Renal pelvis (tissue), 4 donors: Measurements from ENCODE around the gene CKLF. TPM values are rescaled to one million over a fixed set of nuclear protein-coding genes. Genes with fewer than 3 reads are reported as not detected.
"Not testable (repeated sequence)": the region's sequence is repeated elsewhere in the genome, so short reads cannot be mapped to it uniquely, and the experiment has no call there.

Source experiments
- DNase-seq: peaks from one replicate; pipeline ENCODE4 v3.0.0-alpha.2; 2013
- polyA plus RNA-seq, 3 donors: library from polyadenylated mRNA; unstranded; fragments of 120-200 nt; gene quantifications; one replicate each; pipeline ENCODE4 v1.2.1, GENCODE V29; 2013; ENCODE audit not compliant: insufficient read length in 3 of 3

CKLF gene
- polyA plus RNA-seq, 3 donors = 30.4 to 38.8 (median 36.7) TPM

DNA sequence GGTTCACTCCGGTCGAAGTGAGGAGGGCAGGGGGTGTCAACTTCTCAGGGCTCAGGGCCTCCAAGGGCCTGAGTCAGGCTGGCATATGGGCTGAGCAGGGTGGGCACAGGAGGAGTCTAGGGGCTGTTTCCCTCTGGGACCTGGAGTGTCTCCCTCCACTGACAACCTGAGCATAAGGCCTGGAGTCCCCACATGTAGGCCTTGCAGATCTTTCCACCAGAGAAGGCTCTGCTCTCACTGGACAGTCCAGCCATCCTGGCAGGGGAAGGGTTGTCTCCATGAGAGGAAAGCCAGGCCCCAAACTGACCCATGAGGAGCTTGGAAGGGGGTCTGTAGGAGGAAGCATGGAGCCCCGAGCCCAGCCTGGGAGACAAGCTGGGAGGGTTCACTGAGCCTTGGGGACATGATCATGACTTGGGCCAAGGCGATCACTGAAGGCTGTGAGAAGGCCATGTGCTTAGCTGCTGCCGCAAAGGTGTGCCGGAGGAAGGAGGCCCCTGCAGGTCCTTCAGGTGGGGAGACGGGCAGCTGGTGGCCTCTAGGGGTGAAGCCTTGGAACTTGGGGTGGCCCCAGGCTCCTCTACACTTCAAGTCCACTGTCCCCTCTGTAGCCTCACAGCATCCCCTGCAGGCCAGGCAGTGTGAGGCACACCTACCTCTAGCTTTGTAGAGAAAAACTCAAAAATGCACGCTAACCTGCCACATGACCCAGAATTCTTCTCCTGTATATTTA lies 36.8 kb downstream of the CKLF start:
- no peak for DNase-seq

DNA sequence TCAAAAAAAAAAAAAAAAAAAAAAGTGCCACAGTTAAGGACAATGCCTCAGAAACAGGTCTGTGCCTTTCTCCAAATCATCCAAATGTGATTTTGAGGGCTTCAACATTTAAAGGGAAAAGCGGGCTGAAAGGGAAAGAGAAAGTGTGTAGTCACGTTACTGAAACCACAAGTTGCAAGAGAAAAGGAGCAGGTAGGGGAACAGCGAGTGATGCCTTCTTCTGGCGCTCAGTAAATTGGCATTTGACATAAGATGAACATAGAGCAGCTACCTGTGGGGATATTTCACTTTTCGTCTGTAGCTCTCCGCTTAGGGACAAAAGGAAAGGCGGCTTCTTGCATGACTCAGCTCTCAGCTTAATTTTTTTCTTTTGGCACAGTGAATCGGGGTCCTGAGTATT lies 37.9 kb downstream of the CKLF start:
- no peak for DNase-seq

DNA sequence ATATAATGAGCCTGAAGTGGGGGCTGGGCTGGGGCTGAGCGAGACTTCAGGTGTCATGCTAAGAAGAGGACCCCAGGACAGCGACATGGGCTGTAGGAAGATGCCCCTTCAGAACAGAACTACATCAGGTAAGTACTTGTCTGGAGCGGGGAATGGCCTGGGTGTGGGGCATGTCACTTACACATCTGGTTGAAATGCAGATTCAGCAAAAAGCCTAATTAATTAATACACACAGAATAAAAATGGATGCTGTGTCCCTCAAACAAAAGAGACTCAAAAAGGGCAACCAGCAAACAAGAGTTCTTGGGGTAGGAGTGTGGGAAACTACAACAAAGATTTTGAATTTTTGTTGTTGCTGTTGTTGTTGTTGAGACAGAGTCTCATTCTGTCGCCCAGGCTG lies 38.6 kb downstream of the CKLF start:
- DNase-seq = no peak

DNA sequence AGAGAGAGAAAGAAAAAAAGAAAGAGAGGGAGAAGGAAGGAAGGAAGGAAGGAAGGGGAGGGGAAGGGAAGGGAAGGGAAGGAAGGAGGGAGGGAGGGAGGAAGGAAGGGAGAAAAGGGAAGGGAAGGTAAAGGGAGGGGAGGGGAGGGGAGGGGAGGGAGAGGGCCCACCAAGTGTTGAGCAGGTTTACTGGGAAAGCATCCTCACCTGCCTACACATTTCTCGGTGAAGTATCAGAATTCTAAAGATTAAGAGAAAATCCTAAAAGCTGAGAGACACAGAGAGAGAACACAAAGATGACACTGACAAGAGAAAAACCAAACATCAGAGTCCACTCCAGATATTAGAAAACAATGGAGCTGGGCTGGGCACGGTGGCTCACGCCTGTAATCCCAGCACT lies 39.9 kb downstream of the CKLF start:
- DNase-seq = no peak

DNA sequence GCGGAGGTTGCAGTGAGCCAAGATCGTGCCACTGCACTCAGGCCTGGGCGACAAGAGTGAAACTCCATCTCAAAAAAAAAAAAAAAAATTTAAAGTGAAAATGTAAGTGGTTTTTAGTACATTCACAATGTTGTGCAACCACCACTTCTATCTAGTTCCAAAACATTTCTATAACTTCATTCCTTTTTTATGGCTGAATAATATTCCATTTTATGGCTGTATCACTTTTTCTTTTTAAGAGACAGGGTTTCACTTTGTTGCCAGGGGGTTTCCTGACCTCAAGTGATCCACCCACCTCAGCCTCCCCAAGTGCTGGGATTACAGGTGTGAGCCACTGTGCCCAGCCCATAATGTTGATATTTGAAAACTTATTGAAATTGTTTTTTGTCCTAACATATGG lies 40.4 kb downstream of the CKLF start:
- no peak for DNase-seq

DNA sequence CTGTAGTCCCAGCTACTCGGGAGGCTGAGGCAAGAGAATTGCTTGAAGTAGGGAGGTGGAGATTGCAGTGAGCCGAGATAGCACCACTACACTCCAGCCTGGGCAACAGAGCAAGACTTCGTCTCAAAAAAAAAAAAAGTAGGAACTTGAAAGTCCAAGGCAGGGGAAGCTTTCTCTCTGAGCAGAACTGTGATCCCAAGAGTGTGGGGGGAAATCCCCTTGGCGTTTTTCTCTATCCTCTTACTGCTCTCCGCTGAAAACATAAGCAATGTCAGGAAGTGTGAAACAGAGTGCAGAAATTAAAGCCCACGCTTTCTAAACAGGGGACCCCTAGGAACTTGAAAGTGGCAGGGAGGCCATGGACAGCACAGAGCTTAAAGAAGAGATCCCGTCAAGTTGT lies 42.4 kb downstream of the CKLF start:
- DNase-seq = no peak

DNA sequence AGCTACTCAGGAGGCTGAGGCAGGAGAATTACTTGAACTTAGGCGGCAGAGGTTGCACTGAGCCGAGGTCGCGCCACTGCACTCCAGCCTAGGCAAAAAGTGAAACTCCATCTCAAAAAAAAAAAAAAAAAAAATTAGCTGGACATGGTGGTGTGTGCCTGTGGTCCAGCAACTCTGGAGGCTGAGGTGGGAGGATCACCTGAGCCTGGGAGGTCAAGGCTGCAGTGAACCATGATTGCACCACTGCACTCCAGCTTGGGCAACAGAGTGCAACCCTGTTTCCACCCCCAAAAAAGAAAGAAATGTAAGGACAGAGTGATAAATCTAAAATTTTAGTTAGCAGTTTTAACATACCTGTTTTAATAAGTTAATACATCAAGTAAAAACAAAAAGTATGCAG lies 44.2 kb downstream of the CKLF start:
- DNase-seq = not testable (repeated sequence)

DNA sequence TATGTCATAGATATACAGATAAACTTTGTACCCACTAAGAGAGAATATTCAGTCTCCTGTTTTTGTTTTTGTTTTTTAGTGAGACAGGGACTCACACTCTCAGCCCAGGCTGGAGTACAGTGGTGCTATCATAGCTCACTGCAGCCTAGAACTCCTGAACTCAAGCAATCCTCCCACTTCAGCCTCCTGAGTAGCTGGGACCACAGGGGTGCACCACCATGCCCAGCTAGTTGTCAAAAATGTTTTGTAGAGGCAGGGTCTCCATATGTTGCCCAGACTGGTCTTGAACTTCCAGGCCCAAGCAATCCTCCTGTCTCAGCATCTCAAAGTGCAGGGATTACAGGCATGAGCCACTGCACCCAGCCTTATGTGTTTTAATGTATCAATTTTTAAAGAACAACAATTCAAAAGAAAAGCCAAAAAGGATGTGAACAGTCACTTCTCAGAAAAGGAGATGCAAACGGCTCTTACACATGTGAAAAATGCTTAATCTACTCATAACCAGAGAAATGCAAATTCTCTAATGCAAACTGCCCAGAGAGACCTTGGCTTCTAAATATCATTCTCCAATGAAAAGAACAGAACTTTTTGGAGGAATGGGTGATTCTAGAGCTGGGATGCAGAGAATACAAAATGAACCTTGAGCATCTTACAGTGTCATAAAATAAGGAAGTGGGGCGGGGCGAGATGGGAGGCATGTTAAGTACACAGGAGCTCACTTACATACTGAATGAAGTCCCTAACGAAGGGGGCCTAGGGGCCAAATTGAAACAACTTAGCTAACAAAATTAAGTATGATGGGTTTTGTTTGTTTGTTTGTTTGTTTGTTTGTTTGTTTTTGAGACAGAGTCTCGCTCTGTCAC lies 44.8 kb downstream of the CKLF start:
- no peak for DNase-seq

DNA sequence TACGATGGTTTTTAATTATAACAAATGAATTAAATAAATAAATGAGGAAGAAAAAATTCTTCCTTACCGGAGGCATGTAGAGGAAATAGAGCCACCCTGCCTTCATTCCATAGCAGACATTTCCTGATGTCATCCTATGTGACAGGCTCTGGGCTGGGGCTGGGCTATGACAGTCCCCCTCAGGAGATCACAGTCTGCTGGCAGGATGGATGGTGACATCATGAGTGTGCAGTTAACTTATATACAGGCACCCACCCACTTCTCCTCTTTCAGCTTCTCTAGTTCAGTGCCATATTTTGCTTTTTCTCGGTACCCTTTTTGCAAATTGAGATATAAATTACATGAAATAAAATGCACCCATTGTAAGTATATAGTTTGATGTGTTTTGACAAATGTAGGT lies 45.7 kb downstream of the CKLF start:
- no peak for DNase-seq

DNA sequence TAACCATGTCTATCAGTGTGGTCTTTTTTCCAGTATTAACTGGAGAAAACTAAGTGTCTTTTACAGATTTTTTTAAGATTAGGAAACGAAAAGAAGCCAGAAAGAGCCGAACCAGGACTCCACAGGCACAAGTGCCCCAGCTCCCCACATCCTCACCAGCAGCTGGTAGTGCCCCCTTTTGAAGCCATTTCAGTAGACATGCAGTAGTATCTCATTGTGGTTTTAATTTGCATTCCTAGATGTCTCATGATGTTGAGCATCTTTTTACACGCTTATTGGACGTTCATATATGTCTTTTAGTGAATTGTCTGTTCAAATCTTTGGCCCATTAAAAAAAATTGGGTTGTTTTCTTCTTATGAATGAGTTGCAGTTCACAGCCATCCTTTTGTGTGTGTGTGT lies 47.4 kb downstream of the CKLF start:
- DNase-seq = no peak

DNA sequence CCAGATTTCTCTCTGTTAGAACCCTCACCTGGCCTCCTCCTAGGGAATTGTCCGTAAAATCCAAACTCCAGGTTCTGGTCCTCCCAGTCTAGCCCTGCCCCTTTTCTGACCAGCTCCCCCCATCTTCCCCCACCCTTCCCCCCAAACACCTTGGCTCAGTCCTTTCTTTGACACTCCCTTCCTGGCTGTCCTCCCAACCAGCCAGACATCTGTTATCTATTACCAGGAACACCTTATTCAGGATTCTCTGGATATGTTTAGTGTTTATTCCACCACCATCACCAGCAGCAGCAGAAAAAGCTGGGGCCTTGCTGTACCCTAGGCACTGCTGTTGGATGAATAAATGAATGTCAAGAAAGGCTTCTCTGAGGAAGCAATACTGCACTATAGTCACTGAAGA lies 48.1 kb downstream of the CKLF start:
- DNase-seq = no peak

DNA sequence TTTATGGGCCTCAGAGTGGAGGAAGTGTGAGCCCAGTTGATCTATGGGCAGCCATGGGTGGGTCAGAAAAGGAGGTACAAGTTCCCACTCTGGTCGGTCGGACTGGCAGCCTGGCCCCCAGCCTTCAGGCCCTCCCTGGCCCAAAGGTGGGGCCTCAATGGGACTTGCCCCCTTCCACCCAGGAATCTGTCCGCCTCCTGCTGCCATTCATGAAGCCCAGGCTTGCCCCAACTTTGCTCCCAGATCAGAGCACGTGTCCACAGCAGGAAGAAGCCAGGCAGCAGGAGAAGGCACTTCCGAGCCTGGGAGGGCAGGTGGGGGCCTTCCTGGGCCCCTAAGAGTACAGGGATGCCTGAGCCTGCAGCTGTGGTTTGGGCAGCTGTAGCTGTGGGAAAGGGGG lies 49.1 kb downstream of the CKLF start:
- no peak for DNase-seq

DNA sequence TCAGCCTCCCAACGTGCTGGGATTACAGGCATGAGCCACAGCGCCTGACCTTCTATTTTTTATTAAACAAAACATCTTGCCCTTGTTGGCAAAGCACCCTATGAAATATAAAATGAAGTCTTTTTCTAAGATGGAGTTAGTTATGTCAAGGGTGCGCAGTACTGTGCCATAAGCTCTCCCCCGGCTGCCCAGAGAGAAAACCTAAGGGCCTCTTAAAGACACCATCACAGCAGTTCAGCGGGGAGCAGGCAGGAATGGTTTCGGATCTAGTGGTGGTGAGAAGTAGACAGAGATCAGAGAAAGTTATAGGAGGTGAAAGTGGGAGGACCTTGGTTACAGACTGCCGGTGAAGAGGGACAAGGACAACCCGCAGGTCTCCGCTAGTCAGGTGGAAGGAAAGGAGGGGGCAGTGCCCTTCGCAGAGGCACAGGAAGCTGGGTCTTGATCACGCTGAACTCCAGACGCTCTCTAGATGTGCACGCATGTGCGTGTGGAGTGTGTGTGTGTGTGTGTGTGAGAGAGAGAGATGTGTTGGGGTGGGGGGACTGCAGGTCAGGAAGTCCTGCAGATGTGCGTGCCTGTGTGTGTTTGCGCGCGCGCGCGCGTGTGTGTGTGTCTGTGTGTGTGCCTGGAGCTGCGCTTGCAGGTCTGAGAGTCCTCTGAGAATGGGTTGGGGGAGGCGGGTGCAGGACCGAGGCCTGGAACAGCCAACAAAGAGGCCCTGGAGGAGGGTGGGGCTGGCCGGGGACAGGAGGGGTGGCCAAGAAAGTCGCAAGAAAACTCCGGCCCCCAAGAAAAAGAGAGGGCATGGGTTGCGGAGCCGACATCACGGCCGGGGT lies 51.4 kb downstream of the CKLF start:
- DNase-seq = peak; percentile 79

DNA sequence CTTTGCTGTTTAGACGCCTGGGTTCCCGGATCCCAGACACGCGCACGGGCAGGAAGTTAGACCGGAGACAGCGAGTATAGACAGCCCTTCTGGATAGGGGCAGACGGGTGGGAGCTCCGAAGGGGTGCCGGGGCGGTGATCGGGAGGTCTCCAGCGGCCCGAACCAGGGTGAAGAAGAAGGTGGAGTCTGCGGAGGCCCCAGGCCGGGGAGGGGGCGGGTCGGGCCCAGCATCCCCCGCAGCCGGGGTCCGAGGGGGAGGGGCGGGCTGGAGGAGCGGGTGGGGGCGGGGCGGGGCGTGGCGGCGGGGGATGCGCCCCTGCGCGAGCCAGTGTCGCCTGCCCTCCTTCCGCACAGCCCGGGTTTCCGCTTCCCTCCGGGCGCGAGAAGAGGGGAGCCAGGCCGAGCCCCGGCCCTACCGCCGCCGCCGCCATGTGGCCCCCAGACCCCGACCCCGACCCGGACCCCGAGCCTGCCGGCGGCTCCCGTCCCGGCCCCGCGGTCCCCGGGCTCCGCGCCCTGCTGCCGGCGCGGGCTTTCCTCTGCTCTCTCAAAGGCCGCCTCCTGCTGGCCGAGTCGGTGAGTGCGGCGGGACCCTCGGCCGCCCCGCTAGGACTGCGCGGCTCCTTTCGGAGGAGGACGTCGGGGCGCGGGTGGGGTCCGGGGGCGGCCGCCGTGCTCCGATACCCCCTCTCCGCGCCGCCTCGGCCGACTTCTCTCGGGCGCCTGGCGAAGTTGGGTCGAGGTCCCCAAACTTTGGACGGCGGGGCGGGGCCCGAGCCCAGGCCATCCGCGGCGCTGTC lies 52.2 kb downstream of the CKLF start, which contains the start of gene CMTM3:
Gene CMTM3 (plus strand): TSS at position 329 of the 801 bp plus-strand sequence. CDS start 102 bp downstream, at position 431.
- peak; percentile 72 for DNase-seq

DNA sequence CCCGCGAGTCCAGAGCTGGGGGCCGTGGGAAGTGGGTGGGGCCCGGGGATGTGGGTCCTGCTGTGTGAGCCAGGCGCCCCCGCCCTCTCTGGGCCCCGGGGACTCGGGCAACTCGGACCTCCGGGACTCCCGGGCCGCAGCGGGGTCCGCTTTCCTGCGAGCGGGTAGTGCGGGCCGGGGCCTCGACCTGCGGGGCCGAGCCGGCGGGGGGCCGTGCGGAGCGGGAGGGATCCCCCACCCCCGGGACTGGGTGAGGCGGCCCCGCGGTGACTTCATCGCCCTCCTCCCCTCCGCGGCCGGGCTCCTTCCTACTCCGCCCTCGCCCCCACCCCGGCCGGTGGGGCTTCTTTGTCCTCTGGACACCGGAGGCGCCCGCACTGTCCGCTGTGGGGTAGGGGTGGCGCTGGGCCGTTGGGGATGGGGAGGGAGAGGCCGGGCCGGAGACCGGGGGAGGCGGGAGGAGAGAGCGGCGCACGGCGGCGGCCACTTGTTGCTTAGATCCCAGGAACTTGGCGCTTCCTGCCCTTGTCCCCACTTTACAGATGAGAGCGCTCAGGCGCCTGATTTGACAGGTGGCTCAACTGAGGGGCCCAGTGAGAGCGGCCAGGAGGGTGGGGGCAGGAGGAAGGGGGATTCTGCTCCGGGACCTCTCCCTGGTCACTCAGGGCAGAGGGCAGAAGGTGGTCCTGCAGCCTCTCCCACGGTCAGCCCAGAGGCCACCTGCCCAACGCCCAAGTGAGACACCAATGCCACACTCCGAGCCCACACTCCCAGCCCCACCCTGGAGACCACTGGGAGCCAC lies 53.0 kb downstream of the CKLF start:
- DNase-seq = peak; percentile 47

DNA sequence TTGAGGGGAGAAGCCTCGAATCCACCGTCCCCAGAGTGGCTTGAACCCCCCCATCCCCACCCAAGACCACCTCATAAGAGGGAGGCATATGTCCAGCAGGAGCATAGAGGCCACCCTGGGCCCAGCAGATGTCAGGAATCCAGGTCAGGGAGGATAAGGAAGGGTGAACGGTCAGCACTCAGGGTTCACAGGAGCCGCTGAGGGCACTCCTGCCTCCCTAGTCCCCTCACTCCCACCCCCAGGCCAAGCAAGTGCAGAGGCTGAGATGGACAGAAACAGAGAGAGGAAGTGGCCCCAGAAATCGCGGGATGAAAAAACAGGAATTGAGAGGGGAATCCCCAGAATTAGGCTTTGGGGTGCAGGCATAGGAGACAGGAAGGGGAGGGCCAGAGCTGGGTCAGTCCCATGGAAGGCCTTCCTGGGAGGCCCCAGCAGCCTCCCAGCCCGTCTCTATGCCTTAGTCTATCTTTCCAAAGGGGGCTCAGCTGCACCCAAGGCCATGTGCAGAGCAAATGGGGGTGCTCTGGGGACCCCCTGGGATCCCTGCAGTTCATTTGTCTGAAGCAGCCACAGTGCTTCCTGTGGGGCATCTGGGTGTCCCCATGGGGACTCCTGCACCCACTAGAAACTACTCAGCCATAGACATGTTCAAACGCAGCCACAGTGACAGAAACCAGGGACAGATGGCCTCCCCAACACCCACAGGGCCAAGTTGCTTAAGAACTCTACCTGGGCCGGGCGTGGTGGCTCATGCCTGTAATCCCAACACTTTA lies 53.8 kb downstream of the CKLF start:
- DNase-seq = no peak

DNA sequence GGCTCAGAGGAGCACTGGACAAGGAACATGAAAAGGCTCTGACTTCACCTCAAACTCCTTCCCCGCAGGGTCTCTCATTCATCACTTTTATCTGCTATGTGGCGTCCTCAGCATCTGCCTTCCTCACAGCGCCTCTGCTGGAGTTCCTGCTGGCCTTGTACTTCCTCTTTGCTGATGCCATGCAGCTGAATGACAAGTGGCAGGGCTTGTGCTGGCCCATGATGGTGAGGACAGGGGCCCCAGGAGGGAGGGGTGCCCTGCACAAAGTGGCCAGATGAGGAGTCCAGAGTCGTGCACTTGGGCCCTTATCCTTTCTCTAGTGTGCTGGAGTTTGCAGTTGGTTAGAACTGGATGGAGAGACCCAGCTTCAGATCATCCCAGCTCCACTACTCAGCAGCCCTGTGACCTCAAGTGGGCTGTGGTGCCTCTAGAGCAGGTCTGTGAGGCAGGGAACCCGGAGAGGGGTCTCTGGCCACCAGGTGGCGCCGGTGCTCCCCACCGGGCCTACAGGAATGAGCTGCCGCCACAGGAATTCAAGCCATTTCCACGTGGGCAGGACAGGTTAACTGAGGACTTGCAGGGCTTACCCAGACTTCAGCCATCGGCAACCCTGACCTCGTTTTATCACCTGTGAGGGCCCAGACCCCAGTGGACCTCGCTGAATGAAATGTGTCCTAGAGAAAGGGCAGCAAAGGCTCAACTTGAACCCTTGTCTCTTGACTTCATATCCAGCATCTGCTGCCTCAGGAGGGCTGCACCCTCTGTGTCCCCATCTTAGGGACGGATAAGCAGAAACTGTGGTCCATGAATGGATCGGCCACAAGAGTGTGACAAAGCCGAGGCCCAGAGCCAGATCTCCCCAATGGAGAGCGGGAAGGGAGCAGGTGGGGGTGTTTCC lies 56.1 kb downstream of the CKLF start:
- DNase-seq = peak; percentile 85

DNA sequence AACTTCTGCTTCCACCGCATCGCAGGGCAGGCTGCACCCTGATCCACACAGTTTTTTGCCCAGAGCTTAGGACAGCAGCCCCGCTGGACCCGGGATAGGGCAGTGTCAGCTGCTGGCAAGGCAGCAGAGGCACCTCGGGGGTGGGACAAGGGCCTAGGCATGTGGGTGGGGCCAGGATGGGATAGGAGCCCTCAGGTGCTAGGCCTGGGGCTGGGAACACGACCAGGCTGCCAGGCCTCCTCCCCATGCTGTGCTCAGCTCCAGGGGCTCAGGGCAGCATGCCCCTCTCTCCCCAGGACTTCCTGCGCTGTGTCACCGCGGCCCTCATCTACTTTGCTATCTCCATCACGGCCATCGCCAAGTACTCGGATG lies 56.7 kb downstream of the CKLF start:
- no peak for DNase-seq
